HepG2 (cell line): Measurements from ENCODE around the gene SLC5A6. TPM values are rescaled to one million over a fixed set of nuclear protein-coding genes. Genes with fewer than 3 reads are reported as not detected.

Experiments
- BATF2 ChIP-seq: sonication (generic); formaldehyde crosslinking; IDR thresholded peaks from 2 replicates; pipeline ENCODE4 v1.8.0; 2022; ENCODE audit warnings: mild to moderate bottlenecking, missing genetic modification reagents, moderate library complexity
- CENPBD1 ChIP-seq: sonication (generic); formaldehyde crosslinking; IDR thresholded peaks from 2 replicates; pipeline ENCODE4 v1.8.0; 2022; ENCODE audit warnings: missing genetic modification reagents, low read depth, mild to moderate bottlenecking, borderline replicate concordance
- GMEB2 ChIP-seq: IDR thresholded peaks from 2 replicates; pipeline ENCODE4 v1.6.1; 2016; ENCODE audit warnings: missing biosample characterization, missing genetic modification reagents, low read depth
- HIC2 ChIP-seq: sonication (generic); formaldehyde crosslinking; IDR thresholded peaks from 2 replicates; pipeline ENCODE4 v1.9.0; 2022; ENCODE audit warnings: low read depth, missing genetic modification reagents
- MLLT10 ChIP-seq: sonication (generic); formaldehyde crosslinking; IDR thresholded peaks from 2 replicates; pipeline ENCODE4 v1.4.0; 2020; ENCODE audit warnings: missing genetic modification reagents
- STAT6 ChIP-seq: sonication (generic); formaldehyde crosslinking; IDR thresholded peaks from 2 replicates; pipeline ENCODE4 v1.4.0; 2020; ENCODE audit warnings: missing genetic modification reagents, mild to moderate bottlenecking, borderline replicate concordance
- TCF7 ChIP-seq: sonication (generic); IDR thresholded peaks from 2 replicates; pipeline ENCODE4 v1.6.1; 2016; ENCODE audit warnings: antibody characterized with exemption, low read depth
- TRAFD1 ChIP-seq: sonication (generic); formaldehyde crosslinking; IDR thresholded peaks from 2 replicates; pipeline ENCODE4 v1.5.1; 2020; ENCODE audit warnings: missing genetic modification reagents, mild to moderate bottlenecking, borderline replicate concordance
- ZFP82 ChIP-seq: sonication (generic); formaldehyde crosslinking; IDR thresholded peaks from 2 replicates; pipeline ENCODE4 v1.5.1; 2020; ENCODE audit warnings: mild to moderate bottlenecking, missing genetic modification reagents, borderline replicate concordance
- ZNF335 ChIP-seq: sonication (generic); formaldehyde crosslinking; IDR thresholded peaks from 2 replicates; pipeline ENCODE4 v1.4.0; 2020; ENCODE audit warnings: missing genetic modification reagents
- ZNF496 ChIP-seq: sonication (generic); formaldehyde crosslinking; IDR thresholded peaks from 2 replicates; pipeline ENCODE4 v1.8.1; 2023; ENCODE audit warnings: mild to moderate bottlenecking, moderate library complexity, missing genetic modification reagents; ENCODE audit not compliant: insufficient replicate concordance
- ZNF556 ChIP-seq: sonication (generic); formaldehyde crosslinking; IDR thresholded peaks from 2 replicates; pipeline ENCODE4 v1.4.0; 2020; ENCODE audit warnings: mild to moderate bottlenecking, missing genetic modification reagents, borderline replicate concordance
- ZNF562 ChIP-seq: sonication (generic); formaldehyde crosslinking; IDR thresholded peaks from 2 replicates; pipeline ENCODE4 v1.8.0; 2022; ENCODE audit warnings: missing genetic modification reagents, borderline replicate concordance
- ZNF576 ChIP-seq: sonication (generic); formaldehyde crosslinking; IDR thresholded peaks from 2 replicates; pipeline ENCODE4 v1.4.0; 2020; ENCODE audit warnings: mild to moderate bottlenecking, missing genetic modification reagents
- ZNF737 ChIP-seq: sonication (generic); formaldehyde crosslinking; IDR thresholded peaks from 2 replicates; pipeline ENCODE4 v1.5.0; 2020; ENCODE audit warnings: missing genetic modification reagents, mild to moderate bottlenecking, borderline replicate concordance
- ZNF772 ChIP-seq: sonication (generic); formaldehyde crosslinking; IDR thresholded peaks from 2 replicates; pipeline ENCODE4 v1.5.0; 2020; ENCODE audit warnings: mild to moderate bottlenecking, missing genetic modification reagents
- ZNF773 ChIP-seq: sonication (generic); formaldehyde crosslinking; IDR thresholded peaks from 2 replicates; pipeline ENCODE4 v1.4.0; 2020; ENCODE audit warnings: missing genetic modification reagents, borderline replicate concordance
- ZSCAN12 ChIP-seq: sonication (generic); formaldehyde crosslinking; IDR thresholded peaks from 2 replicates; pipeline ENCODE4 v1.9.0; 2021; ENCODE audit warnings: mild to moderate bottlenecking, missing genetic modification reagents
- polyA plus RNA-seq, 8 experiments: library from polyadenylated mRNA; depleted of rRNA in 3 of 8; stranded (reverse) in 7 of 8; unstranded in 1 of 8; fragments of >200 nt; fragmentation: Illumina TruSeq in 4 of 8; extraction: Trizol in 4 of 8; gene quantifications; 2 replicates each; pipeline versions ENCODE4 v1.2.1 to v1.2.3, GENCODE V29; 2011 to 2016; ENCODE audit warnings: low read depth in 4 of 8, missing spikeins in 1 of 8, mixed read lengths in 1 of 8; ENCODE audit not compliant: insufficient read depth in 1 of 8
- total RNA-seq, 5 experiments: library from RNA; depleted of rRNA; stranded (reverse); fragments of >200 nt; fragmentation: Illumina TruSeq; extraction: Trizol; gene quantifications; 2 replicates each; pipeline ENCODE4 v1.2.3, GENCODE V29; 2016; ENCODE audit warnings: low read depth in 1 of 5

Gene SLC5A6
- total and polyA plus RNA-seq, 2 of the 13 experiments (the other 11 are each of a cell fraction or from before 2014, with no cell fraction given): 135 to 417 TPM

- 0 out of 2 replicates have a peak, but pooled peaks have one; percentile 95 for TF ChIP-seq STAT6 (CRISPR knock-in tag)
- no peak for TF ChIP-seq MLLT10 (CRISPR knock-in tag)
- 0 out of 2 replicates have a peak, but pooled peaks have one; percentile 13 for TF ChIP-seq GMEB2 (CRISPR knock-in tag)
- no peak for TF ChIP-seq ZNF562 (CRISPR knock-in tag)
- no peak; the same call in 1 of the 2 replicates for TF ChIP-seq ZSCAN12 (CRISPR knock-in tag)
- no peak for TF ChIP-seq TCF7
- TF ChIP-seq ZNF576: no peak
- peak; percentile 97 for TF ChIP-seq ZFP82 (CRISPR knock-in tag)
- TF ChIP-seq CENPBD1: no peak; the same call in 1 of the 2 replicates
- no peak; the same call in 1 of the 2 replicates for TF ChIP-seq ZNF556 (CRISPR knock-in tag)
- TF ChIP-seq ZNF496 (CRISPR knock-in tag): no peak
- TF ChIP-seq ZNF772 (CRISPR knock-in tag): peak; percentile 92
- no peak for TF ChIP-seq TRAFD1 (CRISPR knock-in tag)
- TF ChIP-seq BATF2 (CRISPR knock-in tag): 0 out of 2 replicates have a peak, but pooled peaks have one; percentile 36
- peak; percentile 43; the same call in 1 of the 2 replicates for TF ChIP-seq HIC2
- peak; percentile 89; the same call in 1 of the 2 replicates for TF ChIP-seq ZNF773
- TF ChIP-seq ZNF335 (CRISPR knock-in tag): no peak
- TF ChIP-seq ZNF737: peak; percentile 81; the same call in 1 of the 2 replicates
Measured at GRCh38 chr2:27211943-27212625, at the start of gene SLC5A6, which contains the start of gene ATRAID (continued).
